HepG2 (cell line): Measurements from ENCODE around the gene U2SURP. TPM values are rescaled to one million over a fixed set of nuclear protein-coding genes. Genes with fewer than 3 reads are reported as not detected.

Experiments
- ATAC-seq: fragments of 200-7000 bp; cut with Tn5 transposase; 3 replicates; pipeline ENCODE4 v1.9.1; 2020; ENCODE audit warnings: mild to moderate bottlenecking, moderate library complexity
- BruUV-seq: library from RNA; stranded (reverse); fragments of 400-500 nt; replicated peaks from 2 replicates; lab custom pipeline; 2021; lab: Mats Ljungman, UMichigan
- CTCF ChIA-PET: fragments of 300-600 bp; formaldehyde crosslinking; extraction: SDS; loops from one replicate; lab custom pipeline; 2021; ENCODE audit warnings: low total read pairs, inconsistent platforms, low intra/inter-chr PET ratio; lab: Yijun Ruan, JAX
- POLR2A ChIA-PET: fragments of 350-600 bp; sonication (Branson Sonifier 250); formaldehyde crosslinking; loops from one replicate; lab custom pipeline; 2020; ENCODE audit warnings: antibody characterized with exemption, inconsistent platforms; lab: Yijun Ruan, JAX
- DNase-seq: peaks from one replicate; pipeline ENCODE4 v3.0.0-alpha.2; 2015; ENCODE audit warnings: low spot score
- FAIRE-seq: peaks from 3 replicates; lab custom pipeline; 2011; peaks lifted over from hg19 to GRCh38; lab: Jason Lieb, UNC
- H2AFZ ChIP-seq: one replicate; pipeline ENCODE4 v1.6.1; 2011; ENCODE audit warnings: low read length, inconsistent platforms
- H3K27ac ChIP-seq: fragments of 300-600 bp; 3 replicates; pipeline ENCODE4 v1.8.0; 2011; ENCODE audit warnings: mixed run types, mild to moderate bottlenecking, mixed read lengths, low read length, inconsistent platforms; ENCODE audit not compliant: insufficient read depth; ENCODE audit errors: extremely low read length
- H3K27me3 ChIP-seq, 2 experiments: fragments of 200-600 bp in 1 of 2; 2 replicates in 1 of 2; 3 replicates in 1 of 2; pipeline versions ENCODE4 v1.6.0 to v1.8.0; 2011; ENCODE audit warnings: low read length in 2 of 2, mild to moderate bottlenecking in 2 of 2, moderate library complexity in 2 of 2, inconsistent platforms in 1 of 2; ENCODE audit not compliant: insufficient read depth in 2 of 2, control insufficient read depth in 1 of 2
- H3K36me3 ChIP-seq, 2 experiments: fragments of 200-600 bp in 1 of 2; replicated peaks in 1 of 2; 2 replicates in 1 of 2; 3 replicates in 1 of 2; pipeline versions ENCODE4 v1.5.1 to v1.8.0; 2011; ENCODE audit warnings: low read length in 2 of 2, inconsistent platforms in 1 of 2; ENCODE audit not compliant: insufficient read depth in 2 of 2, control insufficient read depth in 1 of 2
- H3K4me1 ChIP-seq: 2 replicates; pipeline ENCODE4 v1.5.1; 2012; ENCODE audit warnings: low read length, inconsistent platforms; ENCODE audit not compliant: insufficient read depth
- H3K4me2 ChIP-seq: 2 replicates; pipeline ENCODE4 v1.6.0; 2011; ENCODE audit warnings: low read depth, low read length, inconsistent platforms
- H3K4me3 ChIP-seq, 3 experiments: fragments of 200-600 bp in 1 of 3; sonication (generic), shearing (Covaris generic) in 1 of 3; replicated peaks in 1 of 3; 2 replicates each; pipeline ENCODE4 v1.5.1; 2011 to 2016; ENCODE audit warnings: low read length in 3 of 3, inconsistent platforms in 2 of 3, low read depth in 2 of 3, mild to moderate bottlenecking in 2 of 3, control low read depth in 1 of 3, mixed read lengths in 1 of 3; ENCODE audit not compliant: insufficient read depth in 1 of 3
- H3K79me2 ChIP-seq: one replicate; pipeline ENCODE4 v1.6.1; 2011; ENCODE audit warnings: low read length, inconsistent platforms; ENCODE audit not compliant: insufficient read depth
- H3K9ac ChIP-seq: 2 replicates; pipeline ENCODE4 v1.6.0; 2011; ENCODE audit warnings: mild to moderate bottlenecking, low read depth, low read length, inconsistent platforms; ENCODE audit not compliant: insufficient read depth
- H3K9me3 ChIP-seq: 2 replicates; pipeline ENCODE4 v1.5.1; 2012; ENCODE audit warnings: mild to moderate bottlenecking, low read length
- H4K20me1 ChIP-seq: 2 replicates; pipeline ENCODE4 v1.6.0; 2011; ENCODE audit warnings: inconsistent platforms, mild to moderate bottlenecking, low read length, moderate library complexity; ENCODE audit not compliant: insufficient read depth
- AHR ChIP-seq: IDR thresholded peaks from 2 replicates; pipeline ENCODE4 v1.6.1; 2018; ENCODE audit warnings: missing genetic modification reagents, missing compliant biosample characterization
- CAMTA2 ChIP-seq: sonication (generic); formaldehyde crosslinking; IDR thresholded peaks from 2 replicates; pipeline ENCODE4 v1.4.0; 2020; ENCODE audit warnings: mild to moderate bottlenecking, missing genetic modification reagents, borderline replicate concordance
- CBX2 ChIP-seq, 2 experiments: fragments of 200-600 bp in 1 of 2; sonication (generic); formaldehyde crosslinking in 1 of 2; IDR thresholded peaks; 2 replicates each; pipeline versions ENCODE4 v1.7.0 to v1.8.1; 2018 to 2022; ENCODE audit warnings: low read depth in 2 of 2, low read length in 1 of 2, mild to moderate bottlenecking in 1 of 2, missing genetic modification reagents in 1 of 2
- CCDC6 ChIP-seq: sonication (generic); formaldehyde crosslinking; IDR thresholded peaks from 2 replicates; pipeline ENCODE4 v1.8.1; 2022; ENCODE audit warnings: mild to moderate bottlenecking, missing genetic modification reagents, moderate library complexity
- CEBPB ChIP-seq: IDR thresholded peaks from 2 replicates; pipeline ENCODE4 v1.6.1; 2011; ENCODE audit warnings: low read depth, low read length, improper control_type of control experiment, borderline replicate concordance
- KAT2B ChIP-seq: fragments of 150-350 bp; IDR thresholded peaks from 2 replicates; pipeline ENCODE4 v1.6.1; 2014; ENCODE audit warnings: low read depth, low read length, borderline replicate concordance
- KAT8 ChIP-seq: IDR thresholded peaks from 2 replicates; pipeline ENCODE4 v1.6.1; 2016; ENCODE audit warnings: missing genetic modification reagents, missing compliant biosample characterization
- KDM5A ChIP-seq: fragments of 200-600 bp; sonication (generic); IDR thresholded peaks from 2 replicates; pipeline ENCODE4 v1.7.0; 2018; ENCODE audit warnings: antibody characterized with exemption, mild to moderate bottlenecking, low read length, borderline replicate concordance
- KIAA2018 ChIP-seq: sonication (generic); formaldehyde crosslinking; IDR thresholded peaks from 2 replicates; pipeline ENCODE4 v1.5.0; 2020; ENCODE audit warnings: mild to moderate bottlenecking, missing genetic modification reagents, borderline replicate concordance
- MIER2 ChIP-seq: IDR thresholded peaks from 2 replicates; pipeline ENCODE4 v1.6.1; 2016; ENCODE audit warnings: missing biosample characterization, missing genetic modification reagents
- MXD3 ChIP-seq: IDR thresholded peaks from 2 replicates; pipeline ENCODE4 v1.6.1; 2016; ENCODE audit warnings: mild to moderate bottlenecking, missing biosample characterization, missing genetic modification reagents
- RFX1 ChIP-seq: fragments of 450-650 bp; IDR thresholded peaks from 2 replicates; pipeline ENCODE4 v1.6.1; 2017
- ZBTB42 ChIP-seq: sonication (generic); formaldehyde crosslinking; IDR thresholded peaks from 2 replicates; pipeline ENCODE4 v1.5.0; 2020; ENCODE audit warnings: mild to moderate bottlenecking, missing genetic modification reagents
- ZNF207 ChIP-seq: fragments of 450-650 bp; IDR thresholded peaks from 2 replicates; pipeline ENCODE4 v1.6.1; 2016; ENCODE audit warnings: antibody characterized with exemption, borderline replicate concordance
- ZNF234 ChIP-seq: sonication (generic); formaldehyde crosslinking; conservative IDR thresholded peaks from 2 replicates; pipeline ENCODE4 v1.5.1; 2020; ENCODE audit warnings: mild to moderate bottlenecking, missing genetic modification reagents
- ZNF263 ChIP-seq: sonication (generic); formaldehyde crosslinking; IDR thresholded peaks from 2 replicates; pipeline ENCODE4 v1.4.0; 2020; ENCODE audit warnings: missing genetic modification reagents
- ZNF34 ChIP-seq: sonication (generic); formaldehyde crosslinking; IDR thresholded peaks from 2 replicates; pipeline ENCODE4 v1.4.0; 2020; ENCODE audit warnings: mild to moderate bottlenecking, missing genetic modification reagents, borderline replicate concordance
- WGBS: methylation state at CpG from one replicate; pipeline ENCODE4 v1.1.6; 2017; ENCODE audit warnings: low lambda C conversion rate; 5-methylcytosine and 5-hydroxymethylcytosine counted together
- in situ Hi-C: cut with HindIII; loops from 2 replicates; pipeline ENCODE4 v1.10.0; 2017; ENCODE audit warnings: low pct_unique_long_range_greater_than_20kb; ENCODE audit not compliant: extremely low pct_ligation_motif_present
- intact Hi-C: fragments of 100-400 bp; cut with micrococcal nuclease; formaldehyde crosslinking; loops from one replicate; pipeline ENCODE4 v1.10.0; 2022; ENCODE audit not compliant: unreplicated experiment
- polyA plus RNA-seq, 8 experiments: library from polyadenylated mRNA; depleted of rRNA in 3 of 8; stranded (reverse) in 7 of 8; unstranded in 1 of 8; fragments of >200 nt; fragmentation: Illumina TruSeq in 4 of 8; extraction: Trizol in 4 of 8; gene quantifications; 2 replicates each; pipeline versions ENCODE4 v1.2.1 to v1.2.3, GENCODE V29; 2011 to 2016; ENCODE audit warnings: low read depth in 4 of 8, missing spikeins in 1 of 8, mixed read lengths in 1 of 8; ENCODE audit not compliant: insufficient read depth in 1 of 8
- total RNA-seq, 5 experiments: library from RNA; depleted of rRNA; stranded (reverse); fragments of >200 nt; fragmentation: Illumina TruSeq; extraction: Trizol; gene quantifications; 2 replicates each; pipeline ENCODE4 v1.2.3, GENCODE V29; 2016; ENCODE audit warnings: low read depth in 1 of 5

U2SURP gene
- total and polyA plus RNA-seq, 2 of the 13 experiments (the other 11 are each of a cell fraction or from before 2014, with no cell fraction given), result 55.9 to 173 TPM

GRCh38 chr3:143070977-143071551, 69.7 kb downstream of the U2SURP start:
- in situ Hi-C loops (no loop called here), intact Hi-C loops (loop anchor here (10.0 kb wide), 1 partner anchor 574 kb away; no protein-coding TSS in a partner anchor)
- peak; percentile 66 for ATAC-seq
- FAIRE-seq, result no peak
- Histone ChIP-seq H3K27me3 (no peaks in the 10 kb centered on the region; a peak in 2 of 5 replicates), H3K9ac (no peak overlapping the region), H2AFZ (no peak overlapping the region), H4K20me1 (no peaks in the 10 kb centered on the region), H3K36me3 (no peaks in the 10 kb centered on the region), H3K4me2 (no peak overlapping the region), H3K4me3 (no peak overlapping the region), H3K9me3 (no peaks in the 10 kb centered on the region), H3K4me1 (peaks cover 10% of the 10 kb centered on the region), H3K27ac (no peak overlapping the region), H3K79me2 (no peaks in the 10 kb centered on the region)
- CTCF ChIA-PET, result no interaction called here
- BruUV-seq, result no TSS peak
- POLR2A ChIA-PET, result no interaction called here
- peak; percentile 24 for DNase-seq
- WGBS, result 39% methylated on average over 3 of the region's 3 CpGs
- TF ChIP-seq CBX2 (IDR thresholded peaks at IDR 0.05; ENCODE audit: low read depth, low read length) (no peak), CBX2 (CRISPR knock-in tag; IDR thresholded peaks at IDR 0.05; ENCODE audit: low read depth) (no peak), KDM5A (no peak), ZNF34 (CRISPR knock-in tag) (no peak), RFX1 (peak; percentile 37; the same call in 1 of the 2 replicates), ZBTB42 (no peak), ZNF234 (CRISPR knock-in tag) (no peak), CCDC6 (CRISPR knock-in tag) (no peak), ZNF207 (no peak), KIAA2018 (CRISPR knock-in tag) (no peak), CAMTA2 (CRISPR knock-in tag) (no peak), MIER2 (CRISPR knock-in tag) (no peak), MXD3 (CRISPR knock-in tag) (no peak), KAT2B (peak; percentile 22; the same call in 1 of the 2 replicates), KAT8 (no peak), ZNF263 (CRISPR knock-in tag) (peak; percentile 53; the same call in 1 of the 2 replicates), CEBPB (peak; percentile 21; the same call in 1 of the 2 replicates), AHR (CRISPR knock-in tag) (no peak)
